HG02588 (cell line): Measurements from ENCODE around the gene MAST4.

Experiments
- ATAC-seq: cut with Tn5 transposase; IDR thresholded peaks from one replicate; pipeline ENCODE4 v1.9.1; 2021; ENCODE audit warnings: mild to moderate bottlenecking, moderate library complexity; ENCODE audit not compliant: unreplicated experiment

Gene MAST4

DNA sequence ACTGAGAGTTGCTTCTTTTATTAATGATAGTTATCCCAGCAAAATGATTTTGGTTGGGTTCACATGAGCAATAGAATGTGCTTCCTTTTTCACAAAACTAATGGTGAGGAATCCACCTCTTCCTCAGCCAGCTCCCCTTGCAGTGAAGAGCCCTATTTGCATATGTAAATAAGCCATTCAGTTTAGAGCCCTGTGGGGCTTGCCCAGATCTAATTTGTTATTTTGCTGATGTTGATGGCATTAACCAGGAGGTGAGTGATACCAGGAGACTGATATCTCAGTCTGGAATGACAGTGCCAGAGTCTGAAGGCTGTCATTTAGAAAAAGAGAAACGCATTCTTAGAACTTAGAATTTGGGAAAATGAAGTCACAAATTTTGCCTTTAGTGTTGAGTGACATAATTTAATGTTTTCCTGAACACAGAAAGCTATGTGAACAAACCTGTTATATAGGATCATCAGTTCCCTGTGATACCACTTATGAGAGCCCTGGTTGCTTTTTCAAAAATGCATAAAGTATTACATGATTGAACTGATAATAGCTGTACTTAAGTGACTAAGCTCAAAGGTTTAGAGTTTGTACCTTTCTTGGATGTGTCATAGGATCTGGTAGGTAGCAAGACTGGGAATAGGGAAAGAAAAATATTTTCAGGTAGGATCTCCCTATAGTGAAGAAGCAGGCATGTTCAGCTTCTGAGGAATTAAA, 271.6 kb downstream of the MAST4 start:
- ATAC-seq: no peak

DNA sequence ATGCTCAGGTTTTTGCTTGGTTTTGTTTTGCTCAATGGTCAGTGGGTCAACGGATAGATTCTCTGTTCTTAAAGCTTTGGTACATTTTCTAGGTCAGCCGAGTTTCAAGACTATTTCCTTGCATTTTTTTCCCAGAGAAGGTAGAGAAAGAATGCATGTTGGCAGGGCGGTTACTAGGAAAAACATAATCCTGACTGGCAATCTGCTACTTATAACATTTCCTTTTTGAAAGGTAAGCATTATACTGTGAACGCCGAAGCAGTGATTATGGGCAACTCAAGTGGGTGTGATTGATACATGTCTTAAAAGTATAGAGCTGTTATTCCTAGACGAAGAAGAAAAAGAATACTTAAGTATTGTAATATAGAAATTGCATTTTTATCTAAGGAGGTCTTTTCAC, 273.2 kb downstream of the MAST4 start:
- no peak for ATAC-seq

DNA sequence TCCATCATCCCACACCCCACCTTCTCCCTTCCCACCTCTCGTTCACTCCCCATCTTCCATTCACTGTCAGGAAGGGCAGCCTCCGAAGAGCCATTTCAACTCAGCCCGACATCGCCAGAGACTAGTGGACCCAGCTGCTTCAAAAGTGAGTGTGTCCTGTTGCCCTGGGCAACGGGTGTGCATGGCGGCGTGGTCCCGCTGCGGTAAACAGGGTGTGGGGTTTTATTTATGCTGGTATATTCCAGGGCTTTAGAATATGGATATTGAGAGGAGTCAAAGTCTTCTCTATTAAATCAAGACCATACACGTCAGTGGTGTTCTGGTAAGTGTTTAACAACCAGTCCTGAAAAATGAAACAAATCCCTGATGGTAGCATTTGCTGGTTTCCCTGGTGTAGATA, 274.5 kb downstream of the MAST4 start:
- ATAC-seq: no peak

DNA sequence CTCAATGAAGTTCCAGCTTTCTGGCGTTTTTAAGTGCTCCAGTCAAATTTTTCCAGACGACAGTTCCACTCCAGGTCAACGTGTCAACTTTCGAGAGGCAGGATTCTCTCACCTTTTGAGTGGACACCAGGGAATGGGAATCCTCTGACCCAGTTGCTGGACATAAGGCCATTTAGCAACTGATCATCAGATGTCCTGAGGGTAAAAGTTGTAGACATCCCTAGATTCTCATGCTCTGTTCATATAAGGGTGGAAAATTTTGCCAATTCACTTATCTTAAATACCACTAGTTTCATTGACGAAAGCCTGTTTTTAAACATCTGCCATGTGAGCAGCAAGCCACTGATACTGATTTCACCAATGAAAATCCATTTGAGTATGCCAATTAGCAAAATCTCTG, 275.5 kb downstream of the MAST4 start:
- no peak for ATAC-seq

DNA sequence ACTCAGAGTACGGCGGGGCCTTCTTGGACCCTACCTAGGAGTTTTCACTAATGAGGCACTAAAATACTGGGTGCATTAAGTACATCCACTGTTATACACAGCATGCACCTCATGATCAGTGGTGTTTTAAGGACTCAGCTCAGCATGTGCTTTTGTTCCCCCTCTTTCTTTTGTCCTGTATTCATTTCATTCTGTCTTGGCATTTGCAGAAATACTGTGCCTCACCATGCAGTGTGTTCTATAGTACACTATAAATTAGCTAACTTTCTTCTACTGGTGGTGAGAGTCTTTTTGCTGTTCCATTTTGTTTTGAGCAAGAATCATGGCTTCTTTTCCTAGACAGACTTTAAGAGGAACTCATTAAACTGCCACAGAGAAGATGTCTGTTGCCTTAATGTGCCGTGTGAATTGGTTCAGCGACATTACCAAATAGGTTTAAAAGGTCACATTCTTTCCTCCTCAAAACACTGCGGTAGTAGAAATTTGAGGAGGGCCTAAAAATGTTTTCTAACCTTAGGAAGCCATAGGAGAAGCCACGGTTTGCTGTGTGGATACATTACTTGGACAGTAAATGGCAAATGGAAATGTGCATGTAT, 276.6 kb downstream of the MAST4 start:
- no peak for ATAC-seq

DNA sequence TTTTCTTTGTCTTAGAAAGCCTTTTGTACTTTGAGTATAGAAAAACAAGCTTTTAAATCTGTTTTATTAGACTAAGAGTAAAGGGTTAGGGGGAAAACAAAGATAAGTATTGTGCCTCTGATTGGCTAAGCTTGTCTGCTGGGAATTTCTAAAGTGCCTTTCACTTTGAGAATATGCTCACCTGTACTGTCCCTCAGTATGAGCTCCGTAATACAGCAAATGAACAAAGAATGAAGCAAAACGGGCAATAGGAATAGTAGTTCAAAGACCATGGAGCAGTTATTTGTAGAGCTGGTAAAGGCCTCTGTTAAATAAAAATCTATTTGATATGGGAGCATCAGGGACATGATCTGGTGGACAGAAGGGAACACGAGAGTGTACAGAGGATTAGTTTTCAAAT, 277.8 kb downstream of the MAST4 start:
- no peak for ATAC-seq

DNA sequence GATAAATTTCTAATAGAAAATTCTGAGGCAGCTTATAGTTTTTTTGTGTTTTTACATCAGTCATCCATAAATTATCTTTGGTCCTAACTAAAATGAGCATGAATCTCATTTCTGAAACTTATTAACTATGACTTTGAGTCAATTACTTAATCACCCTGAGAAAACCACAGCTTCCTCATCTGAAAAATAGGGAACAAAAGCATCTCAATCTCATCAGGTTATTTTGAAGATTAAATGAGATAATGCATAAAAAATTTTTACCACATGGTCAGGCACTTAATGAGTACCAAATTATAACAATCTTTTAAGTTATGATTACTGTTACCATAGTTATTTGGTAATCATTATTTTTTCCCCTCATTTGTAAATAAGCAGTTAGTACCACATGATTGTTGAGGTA, 279.1 kb downstream of the MAST4 start:
- ATAC-seq: no peak

DNA sequence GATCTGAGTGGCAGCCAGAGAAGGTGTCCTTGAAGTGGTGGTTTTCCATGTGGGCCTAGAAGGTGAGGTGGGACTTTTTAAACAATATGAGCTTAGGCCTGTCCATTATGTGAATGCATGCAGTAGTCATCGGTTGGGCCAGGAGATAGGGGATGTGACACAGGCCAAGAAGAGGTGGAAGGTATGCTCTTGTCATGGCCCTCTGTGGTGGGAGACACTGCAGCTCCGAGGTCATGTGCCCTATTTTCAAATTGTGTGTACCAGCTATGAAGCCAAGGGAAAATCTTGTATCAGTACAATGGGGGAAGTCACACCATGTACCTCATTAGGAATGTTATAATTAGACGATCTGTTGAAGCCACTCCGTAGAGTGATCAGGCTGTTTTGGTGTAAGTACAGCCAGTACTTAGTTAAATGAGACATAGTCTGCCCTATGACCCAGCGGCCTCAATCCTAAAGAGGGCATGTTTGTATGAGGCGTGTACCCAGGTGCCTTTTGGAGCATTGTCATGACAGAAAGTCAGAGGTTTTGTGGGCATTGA, 280.1 kb downstream of the MAST4 start:
- no peak for ATAC-seq

DNA sequence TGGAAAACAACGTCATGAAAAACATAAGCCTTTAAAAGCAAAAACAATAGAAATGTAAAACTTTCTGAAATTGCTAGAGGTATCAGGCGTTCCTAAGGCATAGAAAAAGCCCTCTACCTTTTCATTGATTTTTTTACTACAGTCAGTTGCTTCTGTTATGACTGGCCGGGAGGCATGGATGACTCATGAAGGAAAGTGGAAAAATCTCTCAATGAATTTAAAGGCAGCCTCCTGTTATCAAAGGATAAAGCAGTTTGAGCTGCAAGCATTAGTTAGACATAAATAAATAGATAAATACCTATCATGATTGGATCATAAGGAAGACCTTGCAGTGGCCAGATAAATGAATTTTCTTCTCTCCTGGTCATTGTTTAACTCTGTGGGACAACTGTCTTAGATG, 281.6 kb downstream of the MAST4 start:
- ATAC-seq: no peak

DNA sequence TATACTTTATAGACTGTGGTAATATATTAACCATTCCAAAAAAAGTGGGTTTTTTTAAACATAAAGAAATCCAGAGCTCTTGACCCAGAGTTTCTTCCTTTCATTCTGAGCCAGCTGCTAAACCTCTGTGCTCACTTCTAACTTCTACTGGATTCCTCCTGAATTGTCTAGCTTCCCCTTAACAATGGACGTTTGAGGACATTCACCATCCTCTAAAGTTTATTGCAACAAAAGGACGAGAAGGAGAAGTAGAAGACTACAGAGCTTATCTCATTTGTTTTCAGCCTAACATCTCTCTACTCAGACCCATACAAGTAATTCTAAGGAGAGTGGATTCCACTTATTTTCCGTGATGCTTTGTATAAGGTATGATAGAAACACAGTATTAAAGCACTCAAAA, 284.2 kb downstream of the MAST4 start:
- ATAC-seq: no peak

DNA sequence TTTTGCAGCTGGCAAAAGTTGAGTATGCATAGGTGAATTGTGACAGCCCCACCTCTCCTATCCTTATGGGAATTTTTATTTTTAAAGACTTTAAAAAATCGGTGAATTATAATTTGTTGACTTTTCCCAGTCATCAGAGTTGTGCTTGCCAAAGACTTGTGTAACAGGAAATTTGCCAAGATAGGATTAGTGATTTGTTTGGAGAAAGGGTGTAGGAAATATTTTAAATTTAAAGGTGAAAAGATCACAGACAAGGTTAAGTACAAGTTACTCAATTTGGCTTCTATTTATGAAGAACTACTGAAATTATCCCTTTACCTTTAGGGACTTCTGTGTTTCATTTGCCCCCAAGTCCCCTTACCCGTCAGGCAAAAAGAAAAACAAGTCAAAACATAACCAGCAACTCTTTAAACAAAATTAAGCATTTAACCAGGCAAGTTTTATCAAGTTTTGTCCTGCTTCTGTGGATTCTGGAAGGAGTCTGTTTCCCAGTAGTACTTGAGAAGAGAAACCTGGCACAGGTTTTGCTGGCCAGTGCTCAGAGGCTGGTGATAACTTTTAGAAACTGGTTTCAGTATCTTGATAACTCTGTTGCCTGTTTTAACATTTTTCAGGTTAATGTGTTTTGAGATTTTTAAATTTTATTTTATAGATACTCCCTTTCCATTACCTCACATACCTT, 285.4 kb downstream of the MAST4 start:
- no peak for ATAC-seq

DNA sequence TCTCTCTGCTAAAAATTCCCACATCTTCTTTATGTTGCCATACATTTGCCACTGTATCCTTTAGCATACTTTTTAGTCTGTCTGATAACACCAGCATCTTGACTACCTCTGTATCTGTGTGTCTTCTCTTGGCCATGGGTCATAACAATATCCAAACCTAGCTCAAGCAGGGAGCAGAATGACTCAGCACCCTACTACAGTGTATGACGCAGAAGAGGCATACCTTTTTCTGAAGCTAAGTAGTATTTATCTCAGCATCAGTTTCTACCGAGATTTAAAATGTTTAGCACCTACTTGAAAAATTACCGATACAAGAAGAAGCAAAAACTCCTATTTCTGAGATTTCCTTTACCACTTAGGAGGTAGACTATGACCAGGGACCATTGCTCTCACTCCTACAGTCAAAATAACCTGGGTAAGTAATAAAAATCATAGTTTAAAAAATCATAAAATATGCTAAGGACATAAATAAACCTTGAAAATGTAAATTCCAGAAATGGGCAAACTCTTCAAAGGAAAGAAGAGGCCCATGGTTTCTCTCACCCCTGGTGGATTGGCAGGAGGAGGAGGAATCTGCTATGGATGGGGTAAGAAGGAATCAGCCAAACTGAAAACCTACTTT, 286.5 kb downstream of the MAST4 start:
- ATAC-seq: no peak

DNA sequence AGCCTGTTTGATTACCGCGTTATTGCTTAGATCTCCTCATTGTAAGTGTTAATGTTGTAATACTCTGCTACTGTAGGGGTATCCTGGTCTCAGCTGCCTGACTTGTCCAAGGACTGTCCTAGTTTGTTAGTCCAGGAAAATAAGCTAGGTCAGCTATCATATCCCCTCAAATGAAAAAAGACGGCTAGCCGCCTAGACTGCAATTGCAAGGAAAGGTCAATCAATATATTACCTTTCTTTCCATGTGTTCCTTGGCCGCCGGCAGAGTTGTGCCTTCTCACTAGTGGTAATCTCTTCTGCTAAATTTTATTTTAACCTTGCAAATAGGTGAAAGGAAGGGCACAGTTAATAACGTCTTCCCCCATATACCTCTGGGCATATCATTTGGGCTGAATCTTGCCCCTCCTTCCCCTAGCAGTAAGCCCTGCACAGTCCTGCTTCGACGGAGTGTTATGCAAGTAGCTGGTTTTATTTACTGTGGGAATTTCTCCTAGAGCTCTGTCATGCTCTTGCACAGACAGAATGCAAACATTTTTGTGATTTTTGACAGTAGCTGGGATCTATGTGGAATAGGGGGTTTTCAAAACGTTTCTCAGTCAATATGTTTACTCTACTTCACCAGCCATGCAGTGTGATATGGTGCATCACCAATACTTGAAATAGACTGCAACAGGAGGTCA, 288.5 kb downstream of the MAST4 start:
- no peak for ATAC-seq

DNA sequence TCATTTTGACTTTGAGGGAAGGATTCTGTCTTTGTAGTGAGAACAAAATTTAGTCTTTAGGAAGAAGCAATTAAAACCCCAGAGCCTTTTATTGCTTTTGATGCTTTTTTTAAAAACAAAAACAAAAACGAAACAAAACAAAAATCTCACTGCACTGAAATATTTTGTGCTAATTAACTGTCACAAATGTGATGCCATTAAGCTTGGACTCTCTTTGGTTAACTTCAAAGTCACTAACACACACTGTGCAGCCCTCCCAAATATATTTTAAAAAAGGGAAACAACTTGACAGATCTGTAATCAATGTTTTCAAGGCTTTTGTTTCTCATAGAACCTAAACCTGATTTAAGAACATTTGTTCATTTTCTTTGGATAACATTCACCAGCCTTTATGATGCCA, 290.7 kb downstream of the MAST4 start:
- no peak for ATAC-seq

DNA sequence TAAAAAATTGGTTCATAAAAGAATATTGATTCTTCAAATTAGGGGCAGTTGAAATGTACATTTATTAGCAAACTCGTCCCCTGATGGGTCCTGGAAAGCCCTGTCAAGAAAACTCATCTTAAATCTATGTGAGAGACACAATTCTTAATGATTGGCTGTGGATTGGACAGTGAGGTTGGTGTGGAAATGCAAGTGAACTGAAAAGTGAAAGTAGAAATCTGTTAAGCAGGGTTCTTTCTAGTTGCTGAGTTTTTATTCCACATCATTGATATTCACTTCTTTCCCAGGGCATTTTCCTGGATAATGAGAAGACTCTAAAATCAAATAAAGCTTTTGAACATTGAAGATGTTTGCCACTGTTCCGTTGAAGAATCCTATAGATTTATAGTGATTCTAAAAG, 292.4 kb downstream of the MAST4 start:
- no peak for ATAC-seq

DNA sequence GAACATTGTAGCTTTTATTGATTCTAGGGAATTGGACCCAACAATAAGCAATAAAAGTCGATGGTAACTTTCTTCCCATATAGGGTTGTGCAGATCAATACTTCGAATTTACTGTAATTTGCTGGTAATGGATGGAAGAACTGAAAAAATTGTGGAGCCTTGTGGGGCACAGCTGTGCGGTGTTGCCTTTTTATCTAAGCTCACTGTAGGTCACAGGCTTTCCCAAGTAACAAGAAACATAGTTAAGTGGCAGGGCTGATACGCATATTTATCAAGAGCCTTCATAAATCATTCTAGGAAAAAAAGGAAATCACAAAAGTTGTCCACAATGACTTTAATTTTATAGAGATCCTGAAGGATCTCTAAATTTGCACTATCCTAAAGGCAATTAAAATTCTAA, 292.9 kb downstream of the MAST4 start:
- no peak for ATAC-seq

DNA sequence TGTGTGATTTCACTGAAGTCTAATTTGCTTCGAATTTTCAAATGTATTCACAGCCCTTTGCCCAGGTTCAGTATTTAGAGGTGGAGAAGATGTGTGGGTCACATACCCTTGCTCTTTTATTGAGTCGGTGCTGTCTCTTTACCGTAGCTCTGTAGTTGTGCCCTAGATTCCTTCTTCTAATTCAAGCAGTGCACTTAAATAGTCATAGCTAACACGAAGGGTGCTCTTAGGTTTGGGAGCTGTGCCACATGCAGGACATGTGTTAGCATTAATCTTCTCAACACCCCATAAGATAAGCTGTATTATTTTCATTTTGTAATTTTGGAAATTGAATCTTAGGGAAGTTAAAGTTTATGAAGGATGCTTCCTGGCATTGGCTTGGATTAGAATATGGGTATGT, 293.3 kb downstream of the MAST4 start:
- ATAC-seq: no peak

DNA sequence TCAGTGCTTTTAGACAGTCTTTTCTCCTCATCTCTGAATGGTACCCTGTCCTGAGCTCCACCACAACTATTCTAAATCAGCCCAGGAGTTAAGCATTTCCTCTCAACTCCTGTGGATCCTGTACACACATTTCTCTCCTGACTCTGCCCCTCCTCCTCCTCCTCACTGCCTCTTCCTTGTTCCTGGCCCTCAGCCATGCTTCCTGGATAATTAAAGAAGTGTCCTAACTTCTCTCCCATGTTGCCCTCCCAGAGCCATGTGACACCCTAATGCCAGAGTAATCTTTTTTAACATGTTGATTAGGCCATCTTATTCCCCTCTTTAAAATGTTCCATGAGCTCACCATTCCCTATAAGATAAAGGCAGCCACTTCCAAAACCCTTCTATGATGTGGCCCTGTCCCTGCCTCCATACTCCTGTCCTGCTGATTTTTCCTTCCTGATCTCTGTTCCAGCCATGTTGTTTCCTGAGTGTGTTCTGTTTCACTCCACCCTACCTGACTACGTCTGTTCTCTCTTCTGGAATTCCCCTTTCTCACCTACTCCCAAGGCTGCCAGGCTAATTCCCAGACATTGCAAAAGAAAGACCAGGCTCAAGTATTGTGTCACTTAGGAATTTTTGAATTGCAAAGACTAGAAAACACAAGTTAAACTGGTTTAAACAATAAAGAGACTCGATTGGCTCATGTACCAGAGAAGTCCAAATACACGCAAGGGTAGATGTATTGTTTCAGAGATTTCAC, 295.2 kb downstream of the MAST4 start:
- ATAC-seq: no peak

DNA sequence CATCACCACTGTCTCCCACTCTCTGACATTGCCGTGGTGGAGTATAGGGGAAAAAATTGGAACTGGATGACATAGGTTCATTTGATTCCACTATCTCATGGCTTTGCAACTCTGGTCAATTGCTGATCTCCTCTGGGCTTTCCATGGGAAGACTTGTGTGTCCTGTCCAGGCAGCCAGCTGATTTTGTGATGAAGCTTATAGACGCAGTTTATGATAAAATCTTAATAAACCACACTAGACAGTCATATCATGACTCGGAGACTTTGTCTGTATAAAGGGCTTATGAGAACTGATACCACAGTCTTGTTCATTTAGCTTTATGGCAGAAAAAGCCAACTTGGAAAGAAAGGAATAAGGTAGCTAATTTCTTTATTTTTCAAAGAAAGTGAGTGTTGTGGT, 296.5 kb downstream of the MAST4 start:
- ATAC-seq: no peak

DNA sequence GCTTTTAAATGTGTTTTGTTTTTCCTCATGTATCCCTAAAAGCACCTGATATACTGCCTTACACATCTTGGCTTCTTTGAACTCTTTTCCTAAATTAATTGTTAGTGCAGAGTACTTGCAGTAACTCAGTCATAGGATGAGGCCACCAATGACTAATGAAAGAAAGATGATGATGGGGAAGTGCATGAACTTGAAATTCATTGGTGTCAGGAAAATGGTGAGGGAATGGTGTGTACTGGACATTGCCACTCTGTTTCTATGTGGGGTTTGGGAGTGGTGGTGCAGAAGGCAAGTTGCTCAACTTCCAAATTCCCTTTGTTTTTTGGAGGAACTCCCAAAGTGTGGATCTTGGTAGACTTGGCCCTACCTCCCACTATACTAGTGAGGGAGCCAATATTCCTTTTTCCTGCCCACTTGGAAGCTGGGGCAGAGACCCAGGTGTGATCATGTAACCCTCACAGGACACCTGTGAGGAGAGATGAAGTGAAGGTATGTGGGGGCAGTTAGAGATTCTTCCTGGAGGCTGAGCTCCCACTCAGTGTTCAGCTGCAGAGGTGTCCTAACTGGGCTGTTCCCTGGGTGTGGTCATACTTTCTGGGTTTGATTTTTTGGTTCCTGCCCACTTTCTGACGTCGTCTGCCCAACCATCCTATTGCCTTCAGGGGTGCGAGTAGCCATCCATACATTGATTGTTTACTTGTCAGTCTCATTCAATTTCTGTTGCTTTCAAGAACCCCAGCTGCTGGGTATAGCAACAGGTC, 298.5 kb downstream of the MAST4 start:
- ATAC-seq: no peak
